ENCODE measurements around the gene OR2F1.

The OR2F1 gene

GRCh38 chr7:143954544-143954943 is at the start of gene OR2F1:
Gene OR2F1, plus strand, starts transcription at chr7:143954844. Its CDS starts 5,127 bp downstream, at chr7:143959971.
- H3K36me3 ChIP-seq, result no peaks in the 10 kb centered on the region
- TF ChIP-seq, protein P1, sequence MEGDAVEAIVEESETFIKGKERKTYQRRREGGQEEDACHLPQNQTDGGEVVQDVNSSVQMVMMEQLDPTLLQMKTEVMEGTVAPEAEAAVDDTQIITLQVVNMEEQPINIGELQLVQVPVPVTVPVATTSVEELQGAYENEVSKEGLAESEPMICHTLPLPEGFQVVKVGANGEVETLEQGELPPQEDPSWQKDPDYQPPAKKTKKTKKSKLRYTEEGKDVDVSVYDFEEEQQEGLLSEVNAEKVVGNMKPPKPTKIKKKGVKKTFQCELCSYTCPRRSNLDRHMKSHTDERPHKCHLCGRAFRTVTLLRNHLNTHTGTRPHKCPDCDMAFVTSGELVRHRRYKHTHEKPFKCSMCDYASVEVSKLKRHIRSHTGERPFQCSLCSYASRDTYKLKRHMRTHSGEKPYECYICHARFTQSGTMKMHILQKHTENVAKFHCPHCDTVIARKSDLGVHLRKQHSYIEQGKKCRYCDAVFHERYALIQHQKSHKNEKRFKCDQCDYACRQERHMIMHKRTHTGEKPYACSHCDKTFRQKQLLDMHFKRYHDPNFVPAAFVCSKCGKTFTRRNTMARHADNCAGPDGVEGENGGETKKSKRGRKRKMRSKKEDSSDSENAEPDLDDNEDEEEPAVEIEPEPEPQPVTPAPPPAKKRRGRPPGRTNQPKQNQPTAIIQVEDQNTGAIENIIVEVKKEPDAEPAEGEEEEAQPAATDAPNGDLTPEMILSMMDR (IDR thresholded peaks at IDR 0.05), result no peak
- H3K27ac ChIP-seq, result no peak within 1 kb of the TSS
- no peaks in the 10 kb centered on the region for H3K27me3 ChIP-seq
- H3K4me3 ChIP-seq (ENCODE audit: low read depth in 1 of 2, low read length in 1 of 2), result no peak within 1 kb of the TSS
- H3K9me3 ChIP-seq, result no peaks in the 10 kb centered on the region
- H3K4me1 ChIP-seq (ENCODE audit: control insufficient read depth in 1 of 2, insufficient read depth in 1 of 2, low read depth in 1 of 2, low read length in 1 of 2), result no peaks in the 10 kb centered on the region

DNA sequence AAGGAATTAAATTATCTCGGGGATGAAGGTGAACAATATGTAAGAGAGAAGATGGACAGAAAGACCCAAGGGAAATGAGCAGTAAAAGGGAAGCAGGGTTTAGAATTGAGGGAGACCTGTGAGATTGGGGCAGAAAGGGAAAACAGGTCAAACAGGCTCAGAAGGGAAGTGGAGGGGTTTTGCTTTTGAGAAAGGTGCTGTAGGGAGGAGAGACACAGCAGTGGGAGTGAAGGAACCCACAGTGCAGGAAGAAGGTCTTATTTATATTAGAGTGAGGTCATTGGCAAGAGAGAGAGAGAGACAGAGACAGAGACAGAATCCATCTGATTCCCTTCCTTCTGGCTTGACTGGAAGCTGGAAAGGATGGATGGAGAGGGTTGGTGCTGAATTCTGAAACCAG is 49.1 kb upstream of the OR2F1 start:
- Histone ChIP-seq H3K27me3 (no peaks in the 10 kb centered on the region), H3K27ac (no peak overlapping the region), H3K4me1 (ENCODE audit: control insufficient read depth in 1 of 2, insufficient read depth in 1 of 2, low read depth in 1 of 2, low read length in 1 of 2) (peaks cover 9 to 12% of the 10 kb centered on the region in 2 experiments), H3K4me3 (ENCODE audit: low read depth in 1 of 2, low read length in 1 of 2) (no peak overlapping the region), H3K36me3 (no peaks in the 10 kb centered on the region), H3K9me3 (no peaks in the 10 kb centered on the region)
- TF ChIP-seq, protein P1 (IDR thresholded peaks at IDR 0.05), result no peak

DNA sequence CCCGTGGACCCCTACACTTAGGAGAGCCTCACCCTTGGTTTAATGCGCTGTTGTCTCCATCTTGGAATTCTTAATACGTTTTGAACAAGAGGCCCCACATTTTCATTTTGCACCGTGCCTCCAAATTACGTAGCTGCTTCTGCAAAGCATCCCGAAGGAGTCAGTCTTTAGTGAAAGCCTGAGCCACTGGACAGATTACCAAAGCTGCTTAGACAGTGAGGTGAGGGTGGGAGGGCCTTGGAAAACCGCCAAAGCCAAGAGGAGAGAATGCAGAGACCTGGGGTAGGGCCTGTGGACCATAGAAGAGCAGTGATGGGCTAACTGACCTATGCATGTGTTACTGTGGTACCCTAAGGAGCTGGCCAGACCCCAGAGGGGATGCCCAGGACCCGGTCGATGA is 48.5 kb upstream of the OR2F1 start:
- H3K27ac ChIP-seq, result no peak overlapping the region
- peaks cover 5 to 8% of the 10 kb centered on the region in 2 experiments for H3K4me1 ChIP-seq (ENCODE audit: control insufficient read depth in 1 of 2, insufficient read depth in 1 of 2, low read depth in 1 of 2, low read length in 1 of 2)
- TF ChIP-seq, protein P1 (IDR thresholded peaks at IDR 0.05), result no peak
- H3K4me3 ChIP-seq (ENCODE audit: low read depth in 1 of 2, low read length in 1 of 2), result no peak overlapping the region
- no peaks in the 10 kb centered on the region for H3K9me3 ChIP-seq
- H3K36me3 ChIP-seq, result no peaks in the 10 kb centered on the region
- H3K27me3 ChIP-seq, result no peaks in the 10 kb centered on the region

DNA sequence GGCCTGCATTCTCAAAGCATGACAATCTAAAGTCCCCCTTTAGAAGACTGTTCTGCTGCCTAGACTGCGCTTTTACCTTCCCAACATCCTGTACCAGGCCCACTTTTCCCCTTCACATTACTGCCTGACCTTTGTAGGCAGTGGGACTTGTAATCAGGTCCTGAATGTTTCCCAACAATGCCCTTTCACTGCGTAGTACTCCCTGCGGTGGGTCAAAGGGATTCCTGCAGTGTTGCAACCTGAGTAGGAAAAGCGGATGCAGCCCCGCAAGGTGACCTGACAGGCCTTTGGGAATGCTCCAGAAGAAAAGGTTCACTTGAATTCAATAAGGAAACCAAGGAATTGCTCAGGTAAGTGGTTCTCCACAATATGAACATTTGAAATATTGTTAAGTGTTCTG is 47.7 kb upstream of the OR2F1 start:
- Histone ChIP-seq H3K4me1 (ENCODE audit: control insufficient read depth in 1 of 2, insufficient read depth in 1 of 2, low read depth in 1 of 2, low read length in 1 of 2) (peaks cover 0 to under 1% of the 10 kb centered on the region in 2 experiments), H3K27ac (no peak overlapping the region), H3K27me3 (no peaks in the 10 kb centered on the region), H3K36me3 (no peaks in the 10 kb centered on the region), H3K9me3 (no peaks in the 10 kb centered on the region), H3K4me3 (ENCODE audit: low read depth in 1 of 2, low read length in 1 of 2) (no peak overlapping the region)
- TF ChIP-seq, protein P1 (IDR thresholded peaks at IDR 0.05), result no peak

- TF ChIP-seq, protein P1 (IDR thresholded peaks at IDR 0.05), result no peak
- Histone ChIP-seq H3K4me1 (ENCODE audit: control insufficient read depth in 1 of 2, insufficient read depth in 1 of 2, low read depth in 1 of 2, low read length in 1 of 2) (no peaks in the 10 kb centered on the region), H3K27ac (no peak overlapping the region), H3K36me3 (no peaks in the 10 kb centered on the region), H3K27me3 (no peaks in the 10 kb centered on the region), H3K4me3 (ENCODE audit: low read depth in 1 of 2, low read length in 1 of 2) (no peak overlapping the region), H3K9me3 (no peaks in the 10 kb centered on the region)
Measured at GRCh38 chr7:143908120-143908519, 46.5 kb upstream of the OR2F1 start.

DNA sequence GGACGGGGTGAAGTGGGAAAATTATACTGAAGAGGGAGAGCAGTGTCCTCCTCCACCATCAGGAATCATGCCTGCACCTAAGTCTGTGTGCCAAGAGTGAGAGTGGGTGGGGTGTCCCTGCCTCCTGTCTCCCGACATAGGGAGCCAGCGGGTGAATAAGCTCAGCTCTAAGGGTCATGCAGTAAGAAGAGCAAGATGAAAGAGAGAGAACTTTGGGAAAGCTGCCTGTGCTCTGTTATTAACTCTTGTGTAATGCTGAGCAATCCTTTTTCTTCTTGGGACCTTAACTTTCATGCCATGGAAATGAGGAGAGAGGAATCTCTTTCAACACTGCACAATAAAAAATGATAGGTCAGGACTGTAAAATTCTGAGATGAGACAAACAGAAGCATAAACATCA is 44.8 kb upstream of the OR2F1 start:
- H3K27ac ChIP-seq, result no peak overlapping the region
- H3K36me3 ChIP-seq, result no peaks in the 10 kb centered on the region
- no peaks in the 10 kb centered on the region for H3K27me3 ChIP-seq
- H3K9me3 ChIP-seq, result no peaks in the 10 kb centered on the region
- no peaks in the 10 kb centered on the region for H3K4me1 ChIP-seq (ENCODE audit: control insufficient read depth in 1 of 2, insufficient read depth in 1 of 2, low read depth in 1 of 2, low read length in 1 of 2)
- TF ChIP-seq, protein P1 (IDR thresholded peaks at IDR 0.05), result no peak
- no peak overlapping the region for H3K4me3 ChIP-seq (ENCODE audit: low read depth in 1 of 2, low read length in 1 of 2)

All from neutrophil (primary cell).